Panc1 (cell line): ENCODE results near the gene WDR49.

Experiments used
- CTCF ChIP-seq: fragments of 450-650 bp; IDR thresholded peaks from 2 replicates; pipeline ENCODE4 v1.5.1; 2017; ENCODE audit warnings: mild to moderate bottlenecking
- POLR2AphosphoS5 ChIP-seq: IDR thresholded peaks from 2 replicates; pipeline ENCODE4 v1.6.1; 2012; ENCODE audit warnings: mild to moderate bottlenecking, low read depth, low read length, moderate library complexity
- REST ChIP-seq, 2 experiments: IDR thresholded peaks; 2 replicates each; pipeline ENCODE4 v1.6.1; 2011 to 2012; ENCODE audit warnings: low read depth in 2 of 2, control low read depth in 1 of 2, low read length in 1 of 2, mild to moderate bottlenecking in 1 of 2, moderate library complexity in 1 of 2; ENCODE audit not compliant: insufficient read depth in 1 of 2
- SIN3A ChIP-seq: IDR thresholded peaks from 2 replicates; pipeline ENCODE4 v1.6.1; 2012; ENCODE audit warnings: low read depth, mild to moderate bottlenecking, low read length, moderate library complexity, borderline replicate concordance; ENCODE audit not compliant: insufficient read depth
- TCF7L2 ChIP-seq: IDR thresholded peaks from 2 replicates; pipeline ENCODE4 v1.6.1; 2011; ENCODE audit warnings: mild to moderate bottlenecking, low read depth, low read length, inconsistent platforms

- TF ChIP-seq CTCF (no peak), REST (IDR thresholded peaks at IDR 0.05; ENCODE audit: insufficient read depth in 1 of 2, low read depth in 2 of 2, low read length in 1 of 2) (no peak), POLR2AphosphoS5 (no peak), TCF7L2 (no peak), SIN3A (no peak)
These were observed 151.8 kb downstream of the WDR49 start for GRCh38 chr3:167501941-167502340.
